ENCODE results near the gene CHEK1.

DNA sequence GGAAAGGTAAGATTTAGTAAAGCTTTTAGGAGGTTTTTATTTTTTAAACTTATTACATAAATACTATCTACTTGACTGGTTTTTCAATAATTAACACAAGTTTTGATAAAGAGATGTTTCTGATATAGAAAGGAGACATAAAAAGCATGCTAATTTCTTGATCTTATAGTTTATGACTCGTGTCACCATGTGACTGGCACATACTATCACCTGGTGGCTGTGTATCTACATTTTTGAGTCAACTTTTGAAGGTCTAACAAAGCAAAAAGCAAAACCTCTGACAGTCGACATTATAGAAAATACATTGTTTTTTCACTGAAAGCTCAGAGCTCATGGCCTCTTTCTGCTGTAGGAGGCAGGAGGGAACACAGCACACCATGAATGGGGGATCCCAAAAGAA lies 54.9 kb downstream of the CHEK1 start:
- no peak for TF ChIP-seq POLR2AphosphoS5 (IDR thresholded peaks at IDR 0.05; ENCODE audit: insufficient read depth, low read depth, low read length)
- TF ChIP-seq EZH2 (IDR thresholded peaks at IDR 0.05; ENCODE audit: borderline replicate concordance, low read depth, low read length, severe bottlenecking): no peak
